ENCODE results near the gene CLEC3B. TPM values are rescaled to one million over a fixed set of nuclear protein-coding genes. Genes with fewer than 3 reads are reported as not detected.

Gene CLEC3B
- total and polyA plus RNA-seq, 3 donors from 2014 or later = 86.6 to 198 (median 88.8) TPM

DNA sequence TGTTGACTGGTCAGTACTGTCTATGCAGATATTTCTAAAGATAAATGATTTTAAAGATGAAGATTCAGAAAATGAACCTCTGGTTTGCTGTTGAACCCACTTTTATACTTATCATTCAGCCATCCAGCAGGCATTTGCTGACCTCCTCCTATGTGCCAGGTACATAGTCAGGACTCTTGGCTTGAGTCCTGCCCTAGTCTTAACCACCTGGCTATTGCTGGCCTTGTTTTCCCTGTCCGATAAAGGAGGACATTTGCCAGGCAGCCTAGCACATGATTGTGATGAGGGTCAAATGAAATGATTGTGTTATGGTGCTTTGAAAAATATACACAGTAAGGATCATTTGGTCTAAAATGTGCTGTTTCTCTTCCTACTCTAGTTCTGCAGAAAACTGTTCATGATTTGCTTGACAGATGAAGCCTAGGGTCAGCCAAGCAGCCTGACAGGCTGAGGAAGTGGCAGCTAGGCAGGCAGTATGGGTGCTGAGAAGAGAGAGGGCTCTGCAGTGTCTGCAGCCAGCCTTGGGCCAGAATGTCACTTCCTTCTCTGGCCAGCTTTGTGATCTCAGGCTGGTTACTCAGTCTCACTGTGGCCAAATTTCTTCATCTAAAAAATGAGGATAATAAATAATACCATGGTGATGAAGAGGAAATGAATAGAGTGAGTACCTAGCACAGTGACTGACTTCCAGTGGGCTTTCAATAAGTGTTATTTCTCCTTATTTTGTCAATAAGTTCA lies 36.3 kb upstream of the CLEC3B start:
- Histone ChIP-seq H3K27ac (no peak overlapping the region), H3K9me3 (no peaks in the 10 kb centered on the region), H3K4me1 (peaks cover 10% of the 10 kb centered on the region), H3K4me3 (no peak overlapping the region), H3K27me3 (no peaks in the 10 kb centered on the region), H3K36me3 (ENCODE audit: low read depth, missing control alignments) (no peaks in the 10 kb centered on the region)
- 69 to 81% methylated on average over 1 of the region's 1 CpG for WGBS, 2 donors
- intact Hi-C loops (cut with DNase I; ENCODE audit: low total_unique reads) = no loop called here
- DNase-seq = no peak
- TF ChIP-seq, protein P1, sequence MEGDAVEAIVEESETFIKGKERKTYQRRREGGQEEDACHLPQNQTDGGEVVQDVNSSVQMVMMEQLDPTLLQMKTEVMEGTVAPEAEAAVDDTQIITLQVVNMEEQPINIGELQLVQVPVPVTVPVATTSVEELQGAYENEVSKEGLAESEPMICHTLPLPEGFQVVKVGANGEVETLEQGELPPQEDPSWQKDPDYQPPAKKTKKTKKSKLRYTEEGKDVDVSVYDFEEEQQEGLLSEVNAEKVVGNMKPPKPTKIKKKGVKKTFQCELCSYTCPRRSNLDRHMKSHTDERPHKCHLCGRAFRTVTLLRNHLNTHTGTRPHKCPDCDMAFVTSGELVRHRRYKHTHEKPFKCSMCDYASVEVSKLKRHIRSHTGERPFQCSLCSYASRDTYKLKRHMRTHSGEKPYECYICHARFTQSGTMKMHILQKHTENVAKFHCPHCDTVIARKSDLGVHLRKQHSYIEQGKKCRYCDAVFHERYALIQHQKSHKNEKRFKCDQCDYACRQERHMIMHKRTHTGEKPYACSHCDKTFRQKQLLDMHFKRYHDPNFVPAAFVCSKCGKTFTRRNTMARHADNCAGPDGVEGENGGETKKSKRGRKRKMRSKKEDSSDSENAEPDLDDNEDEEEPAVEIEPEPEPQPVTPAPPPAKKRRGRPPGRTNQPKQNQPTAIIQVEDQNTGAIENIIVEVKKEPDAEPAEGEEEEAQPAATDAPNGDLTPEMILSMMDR (IDR thresholded peaks at IDR 0.05) = no peak
- TF ChIP-seq POLR2A (IDR thresholded peaks at IDR 0.05) = no peak

DNA sequence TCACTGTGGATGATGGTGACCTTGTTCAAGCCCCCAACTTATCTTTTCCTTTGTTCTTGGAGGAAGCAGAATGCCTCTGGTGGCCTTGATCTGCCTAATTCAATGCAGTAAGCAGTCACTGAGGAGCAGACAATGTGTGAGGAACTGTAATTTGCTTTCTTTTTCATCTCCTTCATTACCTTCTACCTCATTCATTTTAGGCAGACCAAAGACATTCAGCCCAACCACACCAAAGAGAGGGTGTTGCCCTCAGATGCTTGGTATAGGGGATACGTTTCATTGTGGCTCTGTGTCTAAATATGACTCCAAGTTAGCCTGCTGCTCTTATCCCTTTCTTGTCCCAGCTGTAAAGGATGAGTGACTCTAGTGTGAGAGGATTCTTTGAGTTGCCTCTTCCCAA lies 34.8 kb upstream of the CLEC3B start:
- no peak for DNase-seq
- no peaks in the 10 kb centered on the region for H3K9me3 ChIP-seq
- H3K4me3 ChIP-seq = no peak overlapping the region
- intact Hi-C loops (cut with DNase I; ENCODE audit: low total_unique reads) = no loop called here
- no peak overlapping the region for H3K27ac ChIP-seq
- H3K36me3 ChIP-seq (ENCODE audit: low read depth, missing control alignments) = no peaks in the 10 kb centered on the region
- WGBS, 2 donors = 77 to 81% methylated on average over 1 of the region's 1 CpG
- TF ChIP-seq POLR2A (IDR thresholded peaks at IDR 0.05) = no peak
- TF ChIP-seq, protein P1 (IDR thresholded peaks at IDR 0.05) = no peak
- peaks cover 25% of the 10 kb centered on the region for H3K4me1 ChIP-seq
- no peaks in the 10 kb centered on the region for H3K27me3 ChIP-seq

DNA sequence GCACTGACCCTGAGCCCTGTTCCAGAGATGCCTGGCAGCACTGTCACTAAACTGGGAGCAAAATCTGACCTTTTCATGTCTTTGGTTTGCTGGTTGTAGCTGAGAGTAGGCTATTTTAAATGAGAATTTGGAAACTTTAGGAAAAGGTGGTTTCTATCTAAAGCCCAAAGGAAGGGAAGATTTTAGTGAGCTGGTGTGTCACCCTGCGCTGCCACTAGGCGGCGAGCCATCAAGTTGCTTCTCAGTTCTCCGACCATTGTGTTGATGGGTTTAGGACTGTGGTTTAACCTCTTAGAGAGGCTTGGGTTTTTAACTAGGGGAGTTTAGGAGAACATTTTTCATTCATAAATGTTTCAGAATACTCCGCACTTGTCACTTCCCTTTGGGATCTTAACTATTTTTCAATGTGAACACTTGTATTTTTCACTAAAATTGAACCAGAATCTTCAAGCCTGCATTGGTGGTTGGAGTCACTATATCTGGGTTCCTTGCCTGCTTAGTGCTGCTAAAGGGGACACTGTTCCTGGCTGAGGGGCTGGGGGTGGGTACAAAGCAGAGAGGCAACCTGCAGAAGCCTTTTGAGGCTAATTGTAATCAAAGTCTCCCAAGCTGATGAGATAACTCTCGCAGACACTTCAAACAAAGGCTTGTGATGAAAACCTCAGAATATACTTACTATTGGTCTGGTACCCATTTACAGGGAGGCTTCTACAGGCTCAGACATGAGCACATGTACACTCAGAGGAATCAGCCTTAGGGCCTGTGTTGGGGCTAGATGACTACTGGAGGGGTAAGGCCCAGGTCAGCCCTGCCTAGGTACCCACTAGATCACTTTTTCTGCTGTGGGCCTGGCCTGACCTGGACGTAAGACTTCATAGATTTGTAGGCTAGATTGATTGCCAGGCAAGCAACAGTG lies 33.3 kb upstream of the CLEC3B start:
- intact Hi-C loops (cut with DNase I; ENCODE audit: low total_unique reads) = no loop called here

DNA sequence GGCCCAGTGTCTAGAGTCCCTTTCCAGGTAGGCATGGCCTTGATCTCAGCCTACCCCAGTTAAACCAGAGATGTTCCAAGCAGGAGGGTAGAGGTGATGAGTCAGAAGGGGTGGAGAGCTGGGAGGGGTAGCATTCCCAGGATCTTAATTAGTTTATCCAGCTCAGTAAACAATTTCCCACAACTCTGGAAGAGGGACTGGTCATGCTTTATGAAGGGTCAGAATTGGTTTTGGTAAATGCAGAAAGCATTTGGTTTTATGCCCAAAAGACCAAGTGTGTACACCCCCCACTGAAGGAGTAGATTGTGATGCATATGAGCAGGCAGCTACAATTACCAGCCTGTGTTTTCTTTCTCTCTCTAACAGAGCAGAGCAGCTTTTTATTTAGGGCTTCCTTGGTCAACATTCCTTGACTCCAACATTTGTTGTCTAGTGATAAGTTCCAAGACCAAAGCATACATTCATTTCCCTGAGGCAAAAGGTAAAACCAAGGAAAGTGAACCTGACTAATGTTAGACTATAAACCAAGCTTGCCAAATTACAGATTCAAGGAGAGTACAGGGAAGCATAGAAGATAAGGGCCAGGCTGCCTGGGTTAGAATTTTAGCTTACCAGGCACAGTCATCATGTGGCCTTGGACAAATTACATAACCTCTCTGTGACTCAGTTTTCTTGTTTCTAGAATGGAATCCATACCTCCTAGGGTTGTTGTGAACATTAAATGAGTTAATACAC lies 32.5 kb upstream of the CLEC3B start:
- TF ChIP-seq, protein P1 (IDR thresholded peaks at IDR 0.05) = no peak
- TF ChIP-seq POLR2A (IDR thresholded peaks at IDR 0.05) = no peak

More for the DNA sequence above, 33.3 kb upstream of the CLEC3B start:
- Histone ChIP-seq H3K9me3 (no peaks in the 10 kb centered on the region), H3K4me1 (peaks cover 28% of the 10 kb centered on the region), H3K4me3 (no peak overlapping the region), H3K36me3 (ENCODE audit: low read depth, missing control alignments) (no peaks in the 10 kb centered on the region), H3K27ac (peak overlapping the region in 1 of 2 donors; percentile 53), H3K27me3 (no peaks in the 10 kb centered on the region)
- TF ChIP-seq, protein P1 (IDR thresholded peaks at IDR 0.05) = peak in 2 of 3 experiments; percentile 42 to 68
- no peak for TF ChIP-seq POLR2A (IDR thresholded peaks at IDR 0.05)
- 68 to 74% methylated on average over 6 to 7 of the region's 7 CpGs for WGBS, 2 donors
- no peak for DNase-seq

More for the DNA sequence above, 32.5 kb upstream of the CLEC3B start:
- no peaks in the 10 kb centered on the region for H3K27me3 ChIP-seq
- H3K36me3 ChIP-seq (ENCODE audit: low read depth, missing control alignments) = no peaks in the 10 kb centered on the region
- intact Hi-C loops (cut with DNase I; ENCODE audit: low total_unique reads) = no loop called here
- H3K27ac ChIP-seq = peak overlapping the region in 1 of 2 donors; percentile 53
- no peaks in the 10 kb centered on the region for H3K9me3 ChIP-seq
- no peak for DNase-seq
- peaks cover 21% of the 10 kb centered on the region for H3K4me1 ChIP-seq
- H3K4me3 ChIP-seq = no peak overlapping the region
